Cardiac muscle cell (in vitro differentiated cells and primary cell): ENCODE results near the gene ITM2B. TPM values are rescaled to one million over a fixed set of nuclear protein-coding genes. Genes with fewer than 3 reads are reported as not detected.

Source experiments
- DNase-seq, 2 donors: peaks; one replicate each; pipeline versions ENCODE4 v3.0.0 to v3.0.0-alpha.2; 2010 to 2017; ENCODE audit warnings: low read depth in 1 of 2, low spot score in 1 of 2
- H3K27ac ChIP-seq: fragments of 200-600 bp; sonication (generic); 2 replicates; pipeline ENCODE4 v1.5.1; 2016
- H3K27me3 ChIP-seq: fragments of 200-600 bp; sonication (generic); 2 replicates; pipeline ENCODE4 v1.6.0; 2016; ENCODE audit warnings: control low read depth
- H3K36me3 ChIP-seq: fragments of 200-600 bp; sonication (generic); 2 replicates; pipeline ENCODE4 v1.5.1; 2016; ENCODE audit warnings: control low read depth
- H3K4me1 ChIP-seq: fragments of 200-600 bp; sonication (generic); 2 replicates; pipeline ENCODE4 v1.8.1; 2017; ENCODE audit warnings: low read depth, mild to moderate bottlenecking, mixed run types
- H3K4me3 ChIP-seq: fragments of 200-600 bp; sonication (generic); 2 replicates; pipeline ENCODE4 v1.5.1; 2016; ENCODE audit warnings: mild to moderate bottlenecking
- H3K9me3 ChIP-seq: fragments of 200-600 bp; sonication (generic); 2 replicates; pipeline ENCODE4 v1.5.1; 2017; ENCODE audit warnings: low read depth, mild to moderate bottlenecking, control low read depth
- CTCF ChIP-seq: IDR thresholded peaks from 2 replicates; pipeline ENCODE4 v1.5.1; 2012; ENCODE audit warnings: low read depth, mild to moderate bottlenecking, low read length
- polyA plus RNA-seq: library from polyadenylated mRNA; unstranded; fragments of >200 nt; fragmentation: Nextera tagmentation; extraction: Ambion mirVana; gene quantifications from 2 replicates; pipeline ENCODE4 v1.2.1, GENCODE V29; 2016
- total RNA-seq: library from RNA; depleted of rRNA; stranded (reverse); fragments of >200 nt; gene quantifications from 2 replicates; pipeline ENCODE4 v1.2.3, GENCODE V29; 2016

Gene ITM2B
- total and polyA plus RNA-seq, 2 experiments from 2014 or later, result 135 to 360 TPM

GRCh38 chr13:48220592-48220980 lies 12.4 kb upstream of the ITM2B start:
- no peaks in the 10 kb centered on the region for H3K4me1 ChIP-seq
- H3K4me3 ChIP-seq, result no peak overlapping the region
- no peaks in the 10 kb centered on the region for H3K36me3 ChIP-seq
- no peak for DNase-seq
- no peak for TF ChIP-seq CTCF
- no peaks in the 10 kb centered on the region for H3K9me3 ChIP-seq
- no peak overlapping the region for H3K27ac ChIP-seq
- no peaks in the 10 kb centered on the region for H3K27me3 ChIP-seq

- Histone ChIP-seq H3K27ac (no peak overlapping the region), H3K4me1 (no peaks in the 10 kb centered on the region), H3K27me3 (no peaks in the 10 kb centered on the region), H3K9me3 (no peaks in the 10 kb centered on the region), H3K4me3 (no peak overlapping the region), H3K36me3 (no peaks in the 10 kb centered on the region)
- no peak for DNase-seq
- TF ChIP-seq CTCF, result no peak
These were observed 11.9 kb upstream of the ITM2B start for GRCh38 chr13:48220981-48221685.

- Histone ChIP-seq H3K36me3 (no peaks in the 10 kb centered on the region), H3K4me3 (no peak overlapping the region), H3K9me3 (no peaks in the 10 kb centered on the region), H3K27me3 (no peaks in the 10 kb centered on the region), H3K27ac (no peak overlapping the region), H3K4me1 (no peaks in the 10 kb centered on the region)
- no peak for DNase-seq
- no peak for TF ChIP-seq CTCF
These were observed 11.3 kb upstream of the ITM2B start for GRCh38 chr13:48221686-48222187.

GRCh38 chr13:48222358-48223301 lies 10.4 kb upstream of the ITM2B start:
- no peaks in the 10 kb centered on the region for H3K27me3 ChIP-seq
- no peaks in the 10 kb centered on the region for H3K4me1 ChIP-seq
- no peaks in the 10 kb centered on the region for H3K36me3 ChIP-seq
- H3K4me3 ChIP-seq, result no peak overlapping the region
- no peak for TF ChIP-seq CTCF
- no peaks in the 10 kb centered on the region for H3K9me3 ChIP-seq
- peak in 1 of 2 donors; percentile 81 for DNase-seq
- no peak overlapping the region for H3K27ac ChIP-seq

GRCh38 chr13:48224701-48225100 lies 8.3 kb upstream of the ITM2B start:
- no peak for DNase-seq
- Histone ChIP-seq H3K4me3 (no peak overlapping the region), H3K36me3 (no peaks in the 10 kb centered on the region), H3K27ac (no peak overlapping the region), H3K9me3 (no peaks in the 10 kb centered on the region), H3K4me1 (no peaks in the 10 kb centered on the region), H3K27me3 (no peaks in the 10 kb centered on the region)
- no peak for TF ChIP-seq CTCF
